ENCODE measurements around the gene SMIM13.

GRCh38 chr6:11093376-11093625 is 333 bp upstream of the SMIM13 start:
- no peak for TF ChIP-seq CTCF (IDR thresholded peaks at IDR 0.05 in 2 of 3, conservative IDR thresholded peaks at IDR 0.05 in 1 of 3; ENCODE audit: borderline replicate concordance in 1 of 3, insufficient read depth in 1 of 3, low read depth in 2 of 3, low read length in 2 of 3)
- no peak for TF ChIP-seq YY1 (IDR thresholded peaks at IDR 0.05; ENCODE audit: extremely low read depth, insufficient replicate concordance, low read depth, low read length)
- no peak for TF ChIP-seq ZBTB33 (IDR thresholded peaks at IDR 0.05; ENCODE audit: extremely low read depth, insufficient replicate concordance, low read length)
- 0 out of 2 replicates have a peak, but pooled peaks have one; percentile 73 for TF ChIP-seq POLR2AphosphoS5 (IDR thresholded peaks at IDR 0.05; ENCODE audit: low read depth, low read length)
- TF ChIP-seq EZH2 (IDR thresholded peaks at IDR 0.05) = no peak
- TF ChIP-seq SRF (IDR thresholded peaks at IDR 0.05; ENCODE audit: low read depth) = no peak

Measured in HCT116 (cell line).